ENCODE measurements around the gene PFKP.

The PFKP gene

DNA sequence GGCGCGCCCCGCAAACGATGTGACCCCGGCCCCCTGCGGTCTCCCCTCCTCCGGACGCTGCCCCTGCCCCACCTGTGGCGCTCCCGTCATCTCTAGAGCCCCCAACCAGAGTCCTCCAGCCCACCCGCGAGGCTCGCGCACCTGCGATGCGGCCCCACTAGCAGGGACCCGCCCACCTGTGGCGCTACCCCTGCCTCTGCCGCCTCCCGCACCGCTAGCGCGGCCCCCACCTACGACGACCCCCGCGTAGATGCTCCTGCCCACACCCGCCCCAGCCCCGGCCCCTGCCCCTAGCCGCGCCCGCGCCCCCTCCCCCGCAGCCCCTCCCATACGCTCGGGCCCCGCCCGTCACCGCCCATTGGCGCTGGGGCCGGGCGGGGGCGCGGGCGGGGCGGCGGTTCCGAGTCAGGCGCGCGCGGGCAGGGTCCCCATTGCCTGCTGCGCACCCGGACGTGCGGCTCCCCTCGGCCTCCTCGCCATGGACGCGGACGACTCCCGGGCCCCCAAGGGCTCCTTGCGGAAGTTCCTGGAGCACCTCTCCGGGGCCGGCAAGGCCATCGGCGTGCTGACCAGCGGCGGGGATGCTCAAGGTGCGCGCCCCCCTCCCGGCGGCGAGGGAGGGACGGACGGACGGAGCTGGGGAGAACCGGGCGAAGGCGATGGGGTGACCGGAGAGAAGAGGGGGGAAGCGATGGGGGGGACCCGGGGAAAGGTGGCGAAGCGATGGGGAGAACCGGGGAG is at the start of gene PFKP:
Gene PFKP (plus strand): TSS at position 431 of the 741 bp plus-strand sequence. CDS start 48 bp downstream, at position 479.
- FAIRE-seq: no peak

DNA sequence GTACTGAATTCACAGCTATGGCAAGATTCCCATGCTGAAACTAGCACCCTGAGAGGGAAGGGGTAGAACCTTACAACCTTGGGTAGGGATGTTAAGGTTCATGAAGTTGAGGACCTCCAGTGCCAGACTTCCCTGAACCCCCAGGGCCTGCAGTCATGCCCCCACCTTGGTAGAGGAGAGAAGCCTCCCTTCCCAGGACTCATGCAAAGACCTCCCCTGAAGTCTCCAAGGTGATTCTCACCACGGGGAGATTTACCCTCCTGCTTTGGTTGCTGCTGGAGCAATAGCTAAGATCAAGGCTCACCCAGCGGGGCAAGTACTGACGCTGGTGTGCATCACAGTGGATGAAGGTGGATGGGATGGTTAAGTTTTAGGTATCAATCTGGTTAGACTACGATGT is 49.1 kb upstream of the PFKP start:
- no peak for FAIRE-seq

DNA sequence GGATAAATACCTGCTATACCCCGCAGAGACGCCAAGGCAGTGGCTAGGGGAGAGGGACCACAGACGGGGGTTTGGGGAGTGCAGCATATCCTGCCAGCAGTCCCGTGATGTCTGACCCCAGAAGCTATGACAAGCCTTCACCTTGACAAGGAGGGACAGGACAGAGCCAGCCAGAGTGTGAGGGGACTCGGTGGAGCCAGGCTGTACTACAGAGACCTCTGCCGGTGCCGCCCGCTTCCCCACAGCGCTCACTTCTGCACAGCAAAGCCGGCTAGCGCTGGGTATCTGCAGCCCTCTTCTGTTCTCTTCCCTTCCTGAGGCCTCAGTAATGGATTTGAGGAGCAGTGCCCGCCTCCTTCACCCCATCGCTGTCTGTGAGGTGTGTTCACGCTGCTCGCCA is 47.0 kb upstream of the PFKP start:
- no peak for FAIRE-seq

DNA sequence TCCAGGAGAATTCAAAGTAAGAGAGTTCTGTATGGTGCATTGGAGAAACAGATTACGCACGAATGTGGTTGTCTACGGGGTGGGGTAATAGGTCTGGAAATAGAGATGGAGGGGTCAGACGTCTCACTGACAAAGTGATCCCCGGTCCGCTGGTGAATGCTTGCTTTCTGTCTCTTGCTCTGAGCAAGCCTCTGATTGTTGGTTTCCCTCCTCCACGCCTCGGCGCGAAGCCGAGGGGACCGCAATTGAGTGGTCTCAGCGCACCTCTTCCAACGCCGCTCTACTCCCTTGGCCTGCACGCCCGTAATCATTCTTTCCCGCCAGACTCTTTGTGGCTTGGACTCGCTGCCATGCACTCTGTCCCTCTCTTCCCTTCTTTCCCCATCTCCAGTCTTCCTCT is 46.5 kb upstream of the PFKP start:
- FAIRE-seq: no peak

DNA sequence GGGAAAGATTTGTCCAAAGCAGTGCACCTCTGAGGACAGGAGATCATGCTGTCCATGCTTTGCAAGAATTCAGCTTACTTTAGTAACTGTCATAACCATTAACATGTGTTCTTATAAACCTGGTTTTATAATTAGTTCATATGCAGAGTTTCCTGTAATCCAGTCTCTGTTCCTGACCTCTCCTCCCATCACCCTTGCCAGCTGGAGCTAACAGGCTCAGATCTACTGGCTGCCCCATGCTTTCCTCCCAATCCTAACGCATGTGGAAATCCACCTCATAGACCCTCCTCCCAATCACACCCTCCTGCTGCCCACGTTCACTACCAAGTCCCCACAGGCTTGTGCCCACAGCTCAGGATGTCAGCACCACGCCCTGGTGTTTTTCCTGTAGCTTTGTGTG is 45.3 kb upstream of the PFKP start:
- FAIRE-seq: no peak

DNA sequence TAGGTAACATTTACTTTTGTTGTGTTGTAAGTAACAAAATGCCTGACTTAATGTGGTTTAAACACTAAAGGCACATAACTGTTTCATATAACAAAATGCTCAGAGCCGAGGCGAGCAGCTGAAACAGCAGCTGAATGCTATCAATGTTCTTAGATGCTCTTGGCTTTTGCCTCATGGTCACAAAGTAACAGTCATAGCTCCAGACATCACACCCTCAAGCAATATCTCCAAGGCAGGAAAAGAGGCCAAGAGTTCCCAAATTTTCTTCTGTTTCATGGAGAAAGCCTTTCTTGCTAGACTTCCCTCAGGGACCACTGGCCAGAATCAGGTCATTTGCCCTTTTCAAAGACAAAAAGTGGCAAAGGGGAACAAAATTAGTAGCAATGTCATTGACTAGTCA is 43.5 kb upstream of the PFKP start:
- no peak for FAIRE-seq

DNA sequence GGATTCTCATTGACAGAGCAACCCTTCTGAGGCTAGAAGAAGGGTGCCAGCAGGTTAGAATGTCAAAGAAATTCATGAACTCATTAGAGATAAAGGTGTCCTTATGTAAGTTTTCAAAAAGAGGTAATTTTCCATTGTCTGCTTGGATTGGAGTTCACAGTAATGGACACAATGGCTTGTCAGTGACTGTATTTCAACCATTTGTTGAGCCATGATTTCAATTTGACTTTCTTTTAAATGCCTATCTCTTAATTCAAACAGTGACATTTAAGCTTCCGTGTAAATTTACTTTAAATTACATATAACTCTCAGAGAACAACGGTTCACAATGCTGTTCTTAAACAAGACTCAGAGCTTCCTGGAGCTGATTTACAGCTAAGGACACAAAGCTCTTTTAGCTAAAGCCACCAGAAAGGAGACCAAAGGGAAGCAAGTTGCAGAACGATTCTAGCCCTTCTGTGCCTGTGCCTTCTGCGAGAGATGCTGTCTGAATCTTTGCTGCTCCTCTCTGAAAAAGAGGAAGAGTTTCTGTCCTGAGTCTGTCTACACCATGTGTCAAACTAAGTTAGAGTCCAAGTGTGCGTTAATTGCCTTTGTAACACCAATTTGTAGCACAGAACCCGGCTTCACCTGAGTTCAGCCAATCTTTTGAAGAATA is 42.2 kb upstream of the PFKP start:
- FAIRE-seq: no peak

DNA sequence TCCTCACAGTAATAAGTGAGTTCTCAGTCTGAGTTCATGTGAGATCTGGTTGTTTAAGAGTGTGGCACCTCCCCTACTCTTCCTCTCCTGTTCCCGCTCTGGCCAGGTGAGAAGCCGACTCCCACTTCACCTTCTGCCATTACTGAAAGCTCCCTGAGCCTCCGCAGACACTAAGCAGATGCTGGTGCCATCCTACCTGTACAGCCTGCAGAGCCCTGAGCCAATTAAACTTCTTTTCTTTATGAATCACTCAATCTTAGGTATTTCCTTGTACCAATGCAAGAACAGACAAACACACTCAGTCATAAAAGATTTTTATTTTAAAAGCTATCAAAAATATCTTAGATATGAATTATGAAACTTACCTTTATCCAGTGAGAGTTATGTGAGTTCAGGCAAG is 39.5 kb upstream of the PFKP start:
- no peak for FAIRE-seq

DNA sequence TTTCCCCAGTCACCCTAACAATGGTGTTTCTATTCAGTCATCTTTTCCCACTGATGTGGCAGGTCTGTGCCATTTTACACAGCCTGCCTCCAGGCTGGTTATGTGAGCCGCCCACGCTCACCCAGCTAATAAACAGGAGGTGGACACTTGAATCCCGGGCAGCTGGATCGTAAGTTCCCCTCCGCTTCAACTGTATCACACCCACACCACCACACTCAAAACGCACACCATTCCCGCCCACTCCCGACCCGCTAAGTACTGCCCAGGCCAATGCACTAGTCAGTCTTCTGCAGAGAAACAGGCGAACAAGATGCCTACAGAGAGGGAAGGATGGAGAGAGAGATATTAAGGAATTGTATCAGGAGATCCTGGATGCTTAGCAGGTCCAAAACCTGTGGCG is 38.9 kb upstream of the PFKP start:
- no peak for FAIRE-seq

DNA sequence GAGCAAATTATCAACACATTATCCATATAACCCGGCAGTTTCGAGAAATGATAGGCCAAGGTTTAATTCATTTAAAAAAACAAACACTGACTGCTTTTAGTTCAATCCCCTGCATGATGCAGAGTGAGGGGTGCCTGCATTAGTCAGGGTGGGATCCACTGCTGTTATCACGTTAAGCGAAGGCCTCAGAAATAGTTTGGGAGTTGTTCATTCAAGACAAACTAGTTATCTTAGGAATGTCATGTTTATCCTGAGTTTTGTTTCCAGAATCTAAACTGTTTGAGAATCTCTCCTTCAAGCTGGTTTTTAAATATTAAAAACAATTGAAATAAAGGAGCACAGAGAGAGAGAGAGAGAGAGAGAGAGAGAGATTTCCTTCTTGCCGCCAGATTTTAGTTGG is 36.6 kb upstream of the PFKP start:
- no peak for FAIRE-seq

DNA sequence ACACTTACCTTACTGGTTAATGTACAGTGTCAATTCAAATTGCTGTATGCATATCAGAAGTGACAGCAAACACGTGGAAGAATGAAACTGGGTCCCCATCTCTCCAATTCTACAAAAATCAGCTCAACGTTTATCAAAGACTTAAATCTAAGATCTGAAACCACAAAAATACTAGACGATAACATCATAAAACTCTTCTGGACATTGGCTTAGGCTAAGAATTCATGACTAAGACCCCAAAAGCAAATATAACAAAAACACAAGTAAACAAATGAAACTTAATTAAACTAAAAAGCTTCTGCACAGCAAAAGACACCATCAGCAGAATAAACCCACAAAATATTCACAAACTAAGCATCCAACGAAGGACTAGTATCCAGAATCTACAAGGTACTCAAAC is 35.9 kb upstream of the PFKP start:
- no peak for FAIRE-seq

DNA sequence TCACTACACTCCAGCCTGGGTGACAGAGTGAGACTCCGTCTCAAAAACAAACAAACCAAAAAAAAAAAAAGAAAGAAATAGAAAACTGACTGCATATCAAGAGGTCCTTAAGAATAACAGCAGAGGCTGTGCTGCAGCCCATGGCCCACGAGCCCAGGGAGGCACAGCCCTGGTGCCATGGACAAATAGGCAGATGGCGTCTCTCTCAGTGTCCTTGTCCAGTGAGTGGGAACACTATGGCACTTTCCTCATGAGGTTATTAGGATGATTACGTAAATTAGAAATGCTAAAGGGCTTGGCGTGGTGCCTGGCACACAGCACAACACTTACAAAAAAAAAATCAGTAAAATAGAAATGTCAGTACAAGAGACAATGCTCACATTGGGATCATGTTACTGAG is 33.4 kb upstream of the PFKP start:
- FAIRE-seq: no peak

DNA sequence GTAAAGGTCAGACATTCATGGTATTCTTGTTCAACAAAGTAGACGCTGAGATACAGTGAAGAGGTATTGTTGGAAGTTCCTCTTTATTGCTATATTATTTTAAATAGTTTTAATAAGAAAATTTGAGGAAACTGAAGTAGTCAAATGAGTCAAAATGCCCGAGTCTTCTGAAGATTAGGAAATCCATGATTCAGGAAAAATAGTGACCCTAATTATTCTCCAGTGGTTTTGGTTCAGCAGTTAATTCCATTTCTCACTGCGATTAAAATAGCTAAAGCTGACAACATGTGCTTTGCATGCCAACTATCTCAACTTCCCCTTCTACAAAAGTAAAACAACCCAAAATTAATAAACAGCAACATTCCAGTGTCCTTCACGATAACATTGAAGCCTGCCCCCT is 32.7 kb upstream of the PFKP start:
- FAIRE-seq: no peak

DNA sequence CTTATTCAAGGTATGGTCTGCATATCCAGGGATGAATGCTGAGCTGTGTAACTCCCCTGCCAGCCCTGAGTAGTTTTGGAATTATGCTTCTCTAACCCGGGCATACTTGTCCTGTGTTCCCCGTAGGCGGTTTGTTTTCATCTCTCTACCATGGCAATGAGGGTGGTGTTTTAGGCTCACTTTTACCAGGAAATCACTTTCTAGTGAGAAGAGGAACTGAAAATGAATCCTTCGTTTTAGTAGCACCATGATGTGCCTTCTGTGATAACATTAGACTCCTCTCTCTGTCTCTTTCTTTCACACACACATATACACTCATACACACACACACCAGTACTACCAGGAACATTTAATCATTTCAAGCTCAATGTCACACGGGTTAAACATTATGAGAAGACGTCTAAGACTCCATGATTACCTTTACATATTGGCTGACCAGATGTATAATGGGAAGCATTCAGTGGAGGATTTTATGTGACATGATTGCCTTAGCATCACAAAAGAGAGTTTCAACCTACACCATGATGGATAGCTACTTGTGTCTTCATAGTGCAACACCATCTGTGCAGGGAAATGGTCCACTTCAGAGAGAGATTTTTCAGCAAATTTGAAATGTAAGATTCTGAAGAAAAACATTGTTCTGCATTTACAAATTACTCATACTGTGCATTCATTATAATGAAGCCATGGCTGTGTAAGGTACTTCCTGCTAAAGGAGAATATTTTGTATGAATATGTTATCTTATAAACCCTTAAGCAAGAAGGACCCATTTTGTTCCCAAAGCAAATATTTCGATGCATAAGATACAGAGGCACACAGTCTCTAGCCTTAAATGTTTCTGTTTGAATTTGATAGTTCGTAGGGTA is 31.0 kb upstream of the PFKP start:
- FAIRE-seq: no peak

DNA sequence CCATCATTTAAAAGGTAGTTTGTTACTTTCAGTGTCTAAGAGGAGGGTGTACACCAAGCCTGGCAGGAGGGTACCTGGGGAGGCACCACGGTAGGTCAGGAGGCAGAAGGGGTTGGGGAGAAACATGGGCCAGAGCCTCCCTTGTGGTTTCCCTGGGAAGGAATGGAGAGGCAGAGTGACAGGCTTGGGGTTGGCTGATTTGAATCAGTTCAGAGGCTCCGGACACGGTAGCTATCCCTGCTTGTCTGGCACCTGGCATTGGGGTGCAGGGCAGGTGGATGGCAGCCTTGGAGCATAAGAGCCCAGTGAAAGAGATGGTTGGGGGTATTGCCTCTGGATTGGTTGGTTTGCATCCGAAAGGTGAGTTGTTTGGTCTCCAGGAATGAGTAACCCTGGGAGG is 30.2 kb upstream of the PFKP start:
- no peak for FAIRE-seq

DNA sequence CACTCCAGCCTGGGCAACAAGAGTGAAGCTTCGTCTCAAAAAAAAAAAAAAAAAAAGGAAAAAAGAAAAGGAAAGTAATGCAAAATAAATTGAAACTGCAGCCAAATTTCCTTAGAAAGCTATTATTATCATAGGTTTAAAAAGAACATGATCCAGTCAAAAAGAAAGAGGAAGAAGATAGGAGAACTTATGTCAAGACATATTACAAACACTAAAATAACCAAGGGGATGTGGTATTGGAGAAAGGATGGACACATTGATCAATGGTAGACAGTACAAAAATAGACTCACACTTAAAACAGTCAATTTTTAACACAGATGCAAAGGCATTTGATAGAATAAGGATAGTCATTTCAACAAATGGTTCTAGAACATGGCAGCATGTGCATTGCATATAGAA is 27.3 kb upstream of the PFKP start:
- FAIRE-seq: no peak

DNA sequence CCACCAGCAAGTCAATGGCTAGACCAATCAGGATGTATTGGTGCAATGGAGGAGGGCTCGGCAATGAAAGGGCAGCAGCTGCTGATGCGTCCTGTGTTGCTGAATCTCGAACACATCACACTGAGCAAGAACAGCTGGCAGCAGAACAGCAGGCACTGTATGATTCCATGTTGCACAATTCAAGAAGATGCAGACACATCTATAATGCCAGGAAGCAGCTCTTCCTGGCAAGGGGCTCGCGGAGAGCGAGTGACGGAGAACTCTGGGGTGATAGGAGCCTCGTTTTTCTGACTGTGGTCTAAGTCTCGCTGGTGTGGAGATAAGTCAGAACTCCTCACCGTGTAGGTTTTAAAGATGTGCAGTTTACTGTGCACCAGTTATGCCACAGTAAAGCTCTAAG is 24.8 kb upstream of the PFKP start:
- FAIRE-seq: no peak

DNA sequence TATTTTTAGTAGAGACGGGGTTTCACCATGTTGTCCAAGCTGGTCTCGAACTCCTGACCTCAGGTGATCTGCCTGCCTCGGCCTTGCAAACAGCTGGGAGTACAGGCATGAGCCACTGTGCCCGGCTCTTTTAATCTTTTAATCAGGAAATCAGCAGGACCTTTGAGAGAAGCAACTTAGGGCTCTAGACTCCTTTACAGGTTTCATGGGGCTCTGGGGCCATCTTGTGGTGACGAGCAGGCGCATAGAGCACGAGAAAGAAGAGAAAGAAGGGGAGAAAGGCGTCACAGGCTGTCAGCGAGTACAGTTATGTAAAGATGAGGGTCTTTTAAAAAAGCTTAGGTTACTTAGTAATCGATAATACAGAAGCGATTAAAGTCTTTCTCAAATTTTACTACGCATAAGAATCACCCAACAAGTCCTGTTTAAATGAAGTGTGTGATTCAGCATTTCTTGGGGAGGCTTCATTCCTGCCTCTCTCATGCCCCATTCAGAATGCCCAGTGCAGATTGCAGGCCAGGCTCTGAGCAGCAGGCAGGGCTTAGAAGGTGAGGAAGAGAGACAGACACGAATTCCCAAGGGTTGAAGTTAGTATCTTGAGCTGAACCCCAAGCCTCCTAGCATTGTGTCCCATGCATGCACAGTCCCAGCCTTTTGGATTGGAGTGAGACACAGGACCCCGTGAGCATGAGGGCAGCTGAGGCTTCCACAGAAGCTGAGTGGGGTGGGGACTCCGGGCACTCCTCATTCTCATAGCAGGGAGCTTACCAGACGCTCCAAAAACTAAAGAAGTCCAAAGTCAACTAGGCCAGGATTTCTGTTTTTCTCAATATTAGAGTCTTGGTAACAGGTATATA is 23.6 kb upstream of the PFKP start:
- no peak for FAIRE-seq

DNA sequence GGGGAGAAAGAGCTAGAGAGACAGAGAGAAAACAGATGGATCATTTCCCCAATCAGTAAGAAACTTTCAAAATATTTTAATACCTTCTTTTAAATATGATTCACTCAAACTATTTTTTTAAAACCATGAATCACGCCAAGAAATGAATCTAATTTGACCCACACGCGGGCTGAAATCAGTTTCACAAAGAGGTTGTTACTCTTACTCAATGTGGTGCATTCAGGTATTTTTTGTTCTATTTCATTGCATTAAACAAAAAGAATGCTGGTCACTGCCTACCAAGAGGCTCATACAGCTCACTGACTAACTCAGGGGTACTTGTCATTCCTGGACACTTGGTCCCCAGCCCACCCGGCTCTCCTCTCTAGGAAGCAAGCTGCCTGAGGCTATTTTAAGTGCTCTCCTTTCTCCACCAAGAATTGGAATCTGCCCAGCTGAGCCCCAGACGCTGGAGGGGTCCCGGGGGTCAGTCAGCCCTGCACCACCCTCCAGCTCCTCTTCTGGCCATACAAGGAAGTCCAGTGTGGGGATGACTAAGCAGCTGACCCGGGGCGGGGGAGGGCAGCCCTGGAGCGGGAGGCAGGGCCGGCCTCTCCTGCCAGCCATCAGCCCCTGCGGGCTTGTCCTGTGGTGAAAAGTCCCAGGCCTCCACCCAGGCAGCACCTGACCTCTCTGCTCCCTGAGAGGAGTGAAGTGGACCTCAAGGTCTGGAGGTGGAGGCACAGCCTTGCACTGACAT is 21.7 kb upstream of the PFKP start:
- FAIRE-seq: no peak

DNA sequence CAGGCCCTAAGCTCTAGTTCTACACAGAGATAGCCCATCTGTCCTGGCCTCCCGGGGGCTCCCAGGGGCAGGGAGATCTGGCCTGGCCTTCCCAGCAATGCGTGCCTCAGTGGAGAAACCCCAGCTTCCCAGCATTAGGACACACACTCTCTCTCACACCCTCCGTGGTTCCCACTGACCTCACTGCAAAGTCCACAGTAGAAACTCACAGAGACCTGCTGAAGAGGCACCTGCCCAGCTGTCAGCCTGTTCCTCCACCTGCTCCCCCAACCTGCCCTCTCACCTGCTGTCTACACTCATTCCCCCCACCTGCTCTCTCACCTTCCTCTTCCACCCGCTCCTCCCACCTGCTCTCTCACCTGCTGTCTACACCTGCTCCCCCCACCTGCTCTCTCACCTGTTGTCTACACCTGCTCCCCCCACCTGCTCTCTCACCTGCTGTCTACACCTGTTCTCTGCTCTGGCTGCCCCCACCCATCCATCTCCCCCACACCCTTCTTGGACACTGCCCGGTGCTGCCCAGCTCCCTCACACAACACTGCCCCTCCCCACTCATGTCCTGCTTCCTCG is 21.1 kb upstream of the PFKP start:
- no peak for FAIRE-seq

DNA sequence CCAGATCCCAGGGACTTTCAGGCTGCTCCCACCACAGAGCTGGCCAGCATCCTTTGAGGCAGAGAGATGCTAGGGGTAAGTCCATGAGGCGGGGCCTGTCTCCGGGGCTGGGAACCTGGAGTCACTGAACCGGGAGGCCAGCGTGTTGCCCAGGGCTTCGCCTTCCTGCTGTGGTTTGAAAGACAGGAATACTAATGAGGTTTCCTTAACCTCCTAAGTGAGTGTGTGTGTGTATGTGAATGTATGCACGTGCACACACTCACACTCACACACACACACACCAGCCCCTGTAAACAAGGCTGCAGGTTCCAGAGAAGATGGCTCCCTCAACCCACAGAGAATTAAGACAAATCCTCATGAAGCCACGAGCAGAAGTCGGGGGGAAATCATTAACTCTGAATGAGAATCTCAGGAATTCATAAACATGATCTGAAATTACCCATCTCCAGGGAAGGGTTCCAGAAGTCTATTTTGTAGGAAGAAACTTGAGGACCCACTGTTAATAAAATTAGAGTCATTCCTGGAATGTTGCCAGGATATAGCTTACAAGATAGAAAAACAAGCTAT is 20.3 kb upstream of the PFKP start:
- no peak for FAIRE-seq

Measured in colon (tissue), 2 donors.